Naive B cell (primary cell): ENCODE results near the gene R3HDM4. TPM values are rescaled to one million over a fixed set of nuclear protein-coding genes. Genes with fewer than 3 reads are reported as not detected.

Source experiments
- ATAC-seq, 2 donors: fragments of 150-1000 bp; cut with Tn5 transposase; 2 replicates each; pipeline ENCODE4 v1.10.0; 2021; ENCODE audit warnings: low read depth in 2 of 2, mild to moderate bottlenecking in 2 of 2, moderate library complexity in 2 of 2
- DNase-seq: peaks from one replicate; pipeline ENCODE4 v3.0.0; 2022
- H3K27ac Mint-ChIP-seq, 6 donors: one replicate each; pipeline ENCODE4 v1.8.0; 2020 to 2022; ENCODE audit warnings: mild to moderate bottlenecking in 6 of 6, mixed read lengths in 6 of 6, moderate library complexity in 5 of 6, inconsistent platforms in 2 of 6
- H3K27me3 Mint-ChIP-seq, 3 donors: one replicate each; pipeline ENCODE4 v1.8.0; 2021 to 2022; ENCODE audit warnings: mixed read lengths in 3 of 3, mild to moderate bottlenecking in 1 of 3
- H3K36me3 Mint-ChIP-seq, 2 donors: one replicate each; pipeline ENCODE4 v1.8.0; 2020 to 2022; ENCODE audit warnings: mixed read lengths in 2 of 2, inconsistent platforms in 1 of 2, mild to moderate bottlenecking in 1 of 2
- H3K4me1 Mint-ChIP-seq, 3 donors: one replicate each; pipeline ENCODE4 v1.8.0; 2020 to 2022; ENCODE audit warnings: mixed read lengths in 3 of 3, inconsistent platforms in 1 of 3, mild to moderate bottlenecking in 1 of 3, moderate library complexity in 1 of 3
- H3K4me3 Mint-ChIP-seq, 8 donors: one replicate each; pipeline ENCODE4 v1.8.0; 2020 to 2022; ENCODE audit warnings: mild to moderate bottlenecking in 8 of 8, mixed read lengths in 8 of 8, moderate library complexity in 8 of 8, inconsistent platforms in 2 of 8
- H3K9me3 Mint-ChIP-seq, 7 donors: one replicate each; pipeline ENCODE4 v1.8.0; 2020 to 2022; ENCODE audit warnings: mixed read lengths in 7 of 7, mild to moderate bottlenecking in 5 of 7, inconsistent platforms in 2 of 7, moderate library complexity in 1 of 7
- polyA plus RNA-seq, 6 donors: library from polyadenylated mRNA; unstranded; fragments of 300-500 nt; fragmentation: Illumina TruSeq; gene quantifications; one replicate each; pipeline ENCODE4 v1.2.3, GENCODE V29; 2021; ENCODE audit warnings: low read depth in 6 of 6

Gene R3HDM4
- polyA plus RNA-seq, 6 donors from 2014 or later, result 162 to 209 (median 175) TPM

DNA sequence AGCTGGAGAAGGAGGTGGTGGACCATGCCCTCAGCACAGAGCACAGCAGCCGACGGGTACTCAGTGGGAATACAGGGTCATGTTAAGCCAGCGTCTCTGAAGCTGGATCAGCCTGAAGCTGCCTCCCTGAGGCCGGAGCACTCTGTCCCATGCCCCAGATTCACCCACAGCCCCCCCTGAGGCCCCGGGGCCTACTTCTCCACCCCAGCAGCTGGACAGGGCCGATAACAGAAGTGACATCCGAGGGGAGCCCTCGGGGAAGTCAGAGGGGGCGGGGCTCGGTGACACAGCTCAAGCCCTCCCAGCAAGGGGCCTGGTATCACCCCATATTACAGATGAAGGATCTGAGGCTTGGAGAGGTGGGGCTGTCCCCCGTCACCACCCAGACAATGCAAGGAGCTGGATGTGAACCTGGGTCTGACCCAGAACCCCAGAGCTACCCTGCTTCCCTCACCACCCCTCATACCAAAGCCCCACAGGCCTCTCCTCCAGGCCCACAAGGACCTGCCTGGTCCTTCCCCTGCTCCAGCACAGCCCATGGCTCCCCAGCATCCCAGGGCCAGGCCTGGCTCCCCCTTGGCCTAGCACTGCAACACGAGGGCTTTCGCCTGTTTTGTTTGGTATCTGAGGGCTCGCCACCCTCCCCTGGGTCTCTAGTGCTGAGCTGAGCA is 5.7 kb downstream of the R3HDM4 start:
- Mint-ChIP-seq H3K4me1 (peaks cover 32 to 75% (median 54%) of the 10 kb centered on the region in 3 donors), H3K27me3 (no peaks in the 10 kb centered on the region), H3K27ac (peak overlapping the region; percentile 96 to 100 (median 99)), H3K4me3 (peak overlapping the region; percentile 50 to 92 (median 80)), H3K36me3 (peaks cover 0 to 6% of the 10 kb centered on the region in 2 donors), H3K9me3 (no peaks in the 10 kb centered on the region)
- DNase-seq, result peak; percentile 73
- peak; percentile 31 to 39 for ATAC-seq

GRCh38 chr19:906480-906879 is 6.5 kb downstream of the R3HDM4 start:
- ATAC-seq, result peak; percentile 10 to 19
- Mint-ChIP-seq H3K27ac (peak overlapping the region; percentile 96 to 100 (median 99)), H3K9me3 (no peaks in the 10 kb centered on the region), H3K36me3 (peaks cover 0 to 6% of the 10 kb centered on the region in 2 donors), H3K4me3 (peak overlapping the region; percentile 42 to 92 (median 83)), H3K4me1 (peaks cover 32 to 75% (median 54%) of the 10 kb centered on the region in 3 donors), H3K27me3 (no peaks in the 10 kb centered on the region)
- DNase-seq, result peak; percentile 60

- Mint-ChIP-seq H3K27ac (peak overlapping the region in 4 of 6 donors; percentile 37 to 83 (median 71)), H3K36me3 (peaks cover 0 to 4% of the 10 kb centered on the region in 2 donors), H3K27me3 (no peaks in the 10 kb centered on the region)
Measured at GRCh38 chr19:904545-904944, 8.5 kb downstream of the R3HDM4 start.

GRCh38 chr19:903266-903797 is 9.7 kb downstream of the R3HDM4 start:
- Mint-ChIP-seq H3K36me3 (no peaks in the 10 kb centered on the region), H3K9me3 (no peaks in the 10 kb centered on the region), H3K4me1 (peaks cover 14 to 49% (median 42%) of the 10 kb centered on the region in 3 donors), H3K4me3 (no peak overlapping the region), H3K27ac (peak overlapping the region in 2 of 6 donors; percentile 52 to 80), H3K27me3 (no peaks in the 10 kb centered on the region)
- ATAC-seq, result no peak
- DNase-seq, result no peak

More at GRCh38 chr19:904545-904944, 8.5 kb downstream of the R3HDM4 start:
- no peak for ATAC-seq
- Mint-ChIP-seq H3K4me3 (peak overlapping the region in 1 of 8 donors; percentile 59), H3K9me3 (no peaks in the 10 kb centered on the region), H3K4me1 (peaks cover 25 to 61% (median 53%) of the 10 kb centered on the region in 3 donors)
- no peak for DNase-seq

DNA sequence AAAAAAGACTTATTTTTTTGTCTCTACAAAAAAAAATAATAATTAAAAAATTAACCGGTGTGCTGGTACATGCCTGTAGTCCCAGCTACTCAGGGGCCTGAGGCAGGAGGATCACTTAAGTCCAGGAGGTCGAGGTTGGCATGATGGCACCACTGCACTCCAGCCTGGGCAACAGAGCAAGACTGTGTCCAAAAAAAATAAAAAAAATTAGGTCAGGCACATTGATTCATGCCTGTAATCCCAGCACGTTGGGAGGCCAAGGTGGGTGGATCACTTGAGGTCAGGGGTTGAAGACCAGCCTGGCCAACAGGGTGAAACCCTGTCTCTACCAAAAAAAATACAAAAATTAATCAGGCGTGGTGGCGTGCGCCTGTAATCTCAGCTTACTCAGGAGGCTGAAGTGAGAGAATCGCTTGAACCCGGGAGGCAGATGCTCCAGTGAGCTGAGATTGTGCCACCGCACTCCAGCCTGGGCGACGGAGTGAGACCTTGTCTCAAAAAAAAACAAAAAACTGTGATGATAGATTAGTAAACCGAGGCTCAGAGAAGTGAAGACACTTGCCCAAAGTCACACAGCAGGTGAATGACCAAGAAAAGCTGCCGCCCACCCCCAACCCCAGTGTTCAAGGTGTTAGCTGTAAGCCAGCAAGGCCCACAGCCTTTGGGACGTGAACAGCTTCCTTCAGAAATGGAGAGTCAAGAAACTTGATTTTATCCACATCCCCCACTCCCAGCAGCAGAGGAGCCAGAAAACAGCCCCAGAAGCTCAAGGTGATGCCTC is 10.4 kb downstream of the R3HDM4 start:
- Mint-ChIP-seq H3K4me3 (no peak overlapping the region), H3K27ac (peak overlapping the region in 2 of 6 donors; percentile 27 to 78), H3K27me3 (no peaks in the 10 kb centered on the region), H3K36me3 (no peaks in the 10 kb centered on the region), H3K4me1 (peaks cover 13 to 46% (median 41%) of the 10 kb centered on the region in 3 donors), H3K9me3 (no peaks in the 10 kb centered on the region)
- no peak for ATAC-seq
- no peak for DNase-seq

DNA sequence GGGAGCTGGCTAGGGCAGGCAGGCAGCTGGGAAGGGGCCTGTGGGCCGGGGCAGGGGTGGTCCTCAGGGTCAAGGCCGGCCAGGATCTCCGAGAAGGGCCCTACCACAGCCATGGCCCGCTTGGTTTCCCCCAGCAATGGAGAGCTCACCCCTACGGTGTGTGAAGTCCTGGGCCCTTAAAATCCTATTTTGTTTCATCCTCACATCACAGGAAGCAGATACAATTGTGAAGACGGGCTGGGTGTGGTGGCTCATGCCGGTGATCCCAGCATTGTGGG is 11.0 kb downstream of the R3HDM4 start:
- peak overlapping the region in 1 of 6 donors; percentile 42 for H3K27ac Mint-ChIP-seq
- no peak for DNase-seq
- H3K27me3 Mint-ChIP-seq, result no peaks in the 10 kb centered on the region
- no peak overlapping the region for H3K4me3 Mint-ChIP-seq
- H3K36me3 Mint-ChIP-seq, result no peaks in the 10 kb centered on the region
- ATAC-seq, result no peak
- no peaks in the 10 kb centered on the region for H3K9me3 Mint-ChIP-seq
- peaks cover 9 to 40% (median 35%) of the 10 kb centered on the region in 3 donors for H3K4me1 Mint-ChIP-seq

DNA sequence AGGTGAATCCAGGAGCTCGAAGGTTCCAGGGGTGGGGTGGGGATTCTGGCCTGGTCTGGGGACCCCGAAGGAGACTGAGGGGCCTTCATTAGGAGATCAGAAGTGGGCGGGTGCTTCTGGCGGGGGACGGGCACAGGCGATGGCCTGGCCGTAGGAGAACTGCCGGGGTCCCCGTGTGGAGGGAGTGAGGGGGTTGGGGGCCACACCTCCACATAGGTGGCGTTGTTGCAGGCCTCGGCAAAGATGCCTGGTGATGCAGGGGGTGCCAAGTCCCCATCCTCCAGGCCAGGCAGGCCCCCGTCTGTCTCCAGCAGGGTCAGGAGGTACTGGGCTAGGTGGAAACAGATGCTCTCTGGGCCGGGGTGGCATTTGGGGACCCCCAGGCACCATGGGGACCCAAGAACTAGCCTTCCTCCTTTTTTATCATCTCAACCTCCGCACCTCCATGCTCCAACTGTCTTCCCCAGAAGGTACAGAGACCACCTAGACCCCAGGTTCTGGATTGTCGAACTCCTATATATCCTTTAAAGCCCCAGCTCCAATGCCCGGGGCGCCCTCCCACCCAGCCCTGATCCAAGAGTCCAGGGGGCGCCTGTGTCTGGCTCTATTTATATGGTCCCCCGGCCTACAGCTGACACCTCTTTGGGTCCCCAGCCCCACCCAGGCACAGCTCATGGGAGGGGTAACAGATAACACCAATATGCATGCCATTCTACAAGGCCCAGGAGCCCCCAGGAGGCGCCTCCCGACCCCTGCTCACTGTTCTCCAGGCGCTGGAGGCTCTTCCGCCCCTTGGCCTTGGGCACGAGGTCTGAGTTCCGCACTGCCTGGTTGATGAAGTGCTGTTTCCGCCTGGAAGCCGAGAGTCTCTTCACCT is 11.6 kb downstream of the R3HDM4 start:
- ATAC-seq (no peak), DNase-seq (no peak)
- peak overlapping the region in 2 of 6 donors; percentile 39 to 49 for H3K27ac Mint-ChIP-seq
- H3K36me3 Mint-ChIP-seq, result no peaks in the 10 kb centered on the region
- no peaks in the 10 kb centered on the region for H3K9me3 Mint-ChIP-seq
- no peaks in the 10 kb centered on the region for H3K27me3 Mint-ChIP-seq
- peak overlapping the region in 1 of 8 donors; percentile 22 for H3K4me3 Mint-ChIP-seq
- peaks cover 9 to 35% (median 29%) of the 10 kb centered on the region in 3 donors for H3K4me1 Mint-ChIP-seq

DNA sequence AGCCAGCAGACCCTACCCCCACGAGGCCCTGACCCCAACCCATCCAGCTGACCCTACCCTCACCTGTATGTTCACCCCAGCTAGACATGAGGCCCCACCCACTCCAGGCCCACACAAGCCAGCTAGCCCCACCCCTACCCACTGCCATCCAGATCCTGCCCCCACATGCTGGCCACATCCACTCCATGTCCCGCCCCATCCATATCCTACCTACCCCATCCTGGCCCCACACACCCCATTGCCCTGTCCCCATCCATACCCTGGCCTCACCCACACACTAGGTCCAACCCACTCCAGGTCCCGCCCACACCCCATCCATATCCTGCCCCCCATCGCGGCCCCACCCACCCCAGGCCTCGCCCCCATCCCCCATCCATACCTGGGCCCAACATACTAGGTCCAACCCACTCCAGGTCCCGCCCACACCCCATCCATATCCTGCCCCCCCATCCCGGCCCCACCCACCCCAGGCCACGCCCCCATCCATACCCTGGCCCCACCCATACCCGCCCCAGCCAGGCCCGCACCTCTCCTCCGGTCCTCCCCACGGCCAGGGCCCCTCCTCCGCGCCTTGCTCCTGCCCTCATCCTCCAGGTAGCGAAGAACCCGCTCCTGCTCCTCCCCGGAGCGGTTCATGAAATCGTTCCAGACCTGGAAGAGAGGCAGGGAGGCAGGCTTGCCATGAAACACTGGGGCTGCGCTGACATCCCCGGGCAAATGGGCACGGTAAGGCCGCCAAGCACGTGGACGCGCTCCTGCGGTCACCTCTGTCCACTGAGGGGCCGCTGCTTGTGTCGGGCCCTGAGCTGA is 12.5 kb downstream of the R3HDM4 start:
- Mint-ChIP-seq H3K4me1 (peaks cover 12 to 25% (median 21%) of the 10 kb centered on the region in 3 donors), H3K4me3 (no peak overlapping the region), H3K36me3 (no peaks in the 10 kb centered on the region), H3K27ac (peak overlapping the region in 2 of 6 donors; percentile 49 to 57), H3K27me3 (no peaks in the 10 kb centered on the region), H3K9me3 (no peaks in the 10 kb centered on the region)
- DNase-seq, result no peak
- ATAC-seq, result peak; percentile 23 to 43

- Mint-ChIP-seq H3K4me1 (peaks cover 15 to 22% (median 21%) of the 10 kb centered on the region in 3 donors), H3K27me3 (no peaks in the 10 kb centered on the region), H3K36me3 (no peaks in the 10 kb centered on the region), H3K27ac (peak overlapping the region in 1 of 6 donors; percentile 49), H3K9me3 (no peaks in the 10 kb centered on the region), H3K4me3 (no peak overlapping the region)
- DNase-seq, result no peak
- ATAC-seq, result peak; percentile 14 to 16
Measured at GRCh38 chr19:900043-900301, 13.0 kb downstream of the R3HDM4 start.

DNA sequence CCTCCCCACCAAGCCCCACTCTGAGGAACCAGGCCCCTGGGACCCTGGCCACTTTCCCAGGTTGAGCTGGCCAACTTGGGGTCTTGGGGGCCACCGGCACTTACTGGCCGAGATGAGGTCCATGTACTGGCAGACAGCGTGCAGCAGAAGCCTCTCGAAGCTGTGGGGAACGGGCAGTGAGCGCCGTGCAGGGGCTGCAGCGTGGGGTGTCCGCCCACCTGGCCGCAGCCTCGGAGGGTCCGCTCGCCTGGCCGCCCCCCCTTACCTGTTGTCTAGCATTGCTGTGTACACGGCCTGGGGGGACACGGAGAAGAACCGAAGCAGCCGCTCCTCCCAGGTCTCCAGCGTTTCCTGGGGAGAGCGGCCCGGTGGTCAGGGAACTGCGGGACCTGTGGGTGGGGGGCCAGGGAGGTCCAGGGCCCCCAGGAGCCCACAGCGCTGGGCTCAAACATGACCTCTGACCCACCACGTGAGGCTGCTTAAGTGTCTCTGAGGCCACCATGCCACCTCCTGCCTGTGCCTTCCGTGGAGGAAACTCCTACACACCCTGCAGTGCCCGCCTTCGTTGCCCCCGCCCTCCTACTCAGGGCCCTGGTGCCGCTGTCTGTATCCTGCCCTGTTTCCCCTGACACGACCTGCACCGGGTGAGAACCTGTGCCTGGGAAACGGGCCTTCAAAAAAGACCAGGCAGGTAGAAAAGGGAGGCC is 13.5 kb downstream of the R3HDM4 start:
- no peaks in the 10 kb centered on the region for H3K9me3 Mint-ChIP-seq
- H3K27ac Mint-ChIP-seq, result peak overlapping the region in 1 of 6 donors; percentile 52
- ATAC-seq (no peak), DNase-seq (no peak)
- no peak overlapping the region for H3K4me3 Mint-ChIP-seq
- peaks cover 15 to 17% (median 17%) of the 10 kb centered on the region in 3 donors for H3K4me1 Mint-ChIP-seq
- no peaks in the 10 kb centered on the region for H3K36me3 Mint-ChIP-seq
- no peaks in the 10 kb centered on the region for H3K27me3 Mint-ChIP-seq

DNA sequence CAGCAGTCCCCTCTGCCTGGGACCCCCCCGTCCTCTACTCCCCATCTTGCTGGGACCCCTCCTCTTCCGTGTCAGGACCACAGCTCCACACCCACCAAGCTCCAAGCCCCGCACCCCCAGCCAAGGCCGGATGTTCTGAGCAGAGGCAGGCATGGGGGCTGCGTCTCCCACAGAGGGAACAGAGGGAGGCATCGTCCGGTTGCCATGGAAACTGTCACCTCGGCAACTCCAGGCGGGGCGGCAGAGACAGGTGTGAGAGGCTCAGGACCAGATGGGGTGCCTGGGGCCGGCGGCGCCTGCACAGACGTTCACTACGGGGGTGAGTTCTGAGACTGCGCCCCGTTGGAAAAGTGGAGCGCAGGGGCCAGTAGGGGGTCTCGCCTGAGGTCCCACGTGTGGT is 14.4 kb downstream of the R3HDM4 start:
- DNase-seq (no peak), ATAC-seq (peak in 1 of 2 donors; percentile 64)
- H3K27ac Mint-ChIP-seq, result peak overlapping the region in 4 of 6 donors; percentile 27 to 87 (median 68)
- no peak overlapping the region for H3K4me3 Mint-ChIP-seq
- H3K36me3 Mint-ChIP-seq, result no peaks in the 10 kb centered on the region
- H3K9me3 Mint-ChIP-seq, result no peaks in the 10 kb centered on the region
- peaks cover 10 to 20% (median 12%) of the 10 kb centered on the region in 3 donors for H3K4me1 Mint-ChIP-seq
- H3K27me3 Mint-ChIP-seq, result no peaks in the 10 kb centered on the region

DNA sequence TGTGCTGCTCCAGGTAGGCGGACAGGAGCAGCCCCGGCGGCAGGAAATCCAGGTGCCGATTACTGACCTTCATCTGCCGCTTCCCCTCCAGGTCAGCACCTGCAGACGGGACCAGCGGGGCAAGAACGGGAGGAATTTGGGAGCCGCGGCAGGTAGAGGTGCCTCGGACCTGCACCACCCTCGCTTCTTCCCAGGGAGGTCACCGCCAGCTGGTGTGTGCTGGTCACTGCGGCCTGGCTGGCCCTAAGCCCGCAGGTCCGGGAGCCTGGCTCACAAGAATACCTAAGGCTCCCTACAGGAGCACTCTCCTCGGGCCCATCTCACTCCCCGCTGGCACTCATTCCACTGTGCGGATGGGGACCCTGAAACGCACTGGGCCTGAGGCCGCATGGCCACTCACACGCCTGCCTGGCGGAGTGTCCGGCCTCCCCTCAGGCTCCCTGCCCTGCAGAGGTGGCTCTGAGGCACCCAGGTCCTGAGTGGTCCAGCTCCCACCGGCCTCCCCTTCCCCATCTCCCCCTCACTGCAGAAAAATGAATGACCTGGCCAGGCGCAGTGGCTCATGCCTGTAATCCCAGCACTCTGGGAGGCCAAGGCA is 15.5 kb downstream of the R3HDM4 start:
- Mint-ChIP-seq H3K27ac (peak overlapping the region in 1 of 6 donors; percentile 39), H3K36me3 (no peaks in the 10 kb centered on the region), H3K4me3 (no peak overlapping the region), H3K9me3 (peaks cover 0 to 3% (median 0%) of the 10 kb centered on the region in 7 donors), H3K27me3 (no peaks in the 10 kb centered on the region), H3K4me1 (peaks cover 14 to 24% (median 21%) of the 10 kb centered on the region in 3 donors)
- no peak for DNase-seq
- ATAC-seq, result no peak
